Measurements from ENCODE around the gene ZFP91.

Gene ZFP91

GRCh38 chr11:58636587-58636986 lies 57.7 kb downstream of the ZFP91 start:
- DNase-seq (ENCODE audit: low spot score in 2 of 2) (peak in 1 of 2 donors; percentile 30), ATAC-seq (no peak)
- Mint-ChIP-seq H3K9me3 (no peaks in the 10 kb centered on the region), H3K36me3 (no peaks in the 10 kb centered on the region), H3K4me1 (peaks cover 15% of the 10 kb centered on the region), H3K4me3 (no peak overlapping the region), H3K27ac (no peak overlapping the region)

DNA sequence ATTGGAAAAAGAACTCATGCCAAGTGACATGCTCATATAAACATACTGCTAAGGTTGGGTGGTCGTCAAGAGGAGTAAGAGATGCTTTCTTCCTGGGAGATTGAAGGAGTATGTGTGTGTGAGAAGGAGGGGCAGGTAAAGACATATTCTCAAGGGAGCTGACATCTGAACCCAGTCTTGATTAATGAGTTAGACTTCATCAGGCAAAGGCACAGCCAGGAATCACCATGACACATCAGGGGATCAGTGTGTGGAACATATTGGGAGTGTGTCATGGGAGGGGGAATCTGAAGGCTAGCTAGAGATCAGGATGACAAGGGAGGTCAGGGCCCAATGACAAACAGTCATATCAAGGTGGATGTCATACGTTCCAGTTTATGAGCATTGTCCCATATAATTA lies 58.5 kb downstream of the ZFP91 start:
- H3K27ac Mint-ChIP-seq = no peak overlapping the region
- H3K36me3 Mint-ChIP-seq = no peaks in the 10 kb centered on the region
- no peak for ATAC-seq
- peaks cover 15% of the 10 kb centered on the region for H3K4me1 Mint-ChIP-seq
- no peaks in the 10 kb centered on the region for H3K9me3 Mint-ChIP-seq
- H3K4me3 Mint-ChIP-seq = no peak overlapping the region
- DNase-seq (ENCODE audit: low spot score in 2 of 2) = no peak

DNA sequence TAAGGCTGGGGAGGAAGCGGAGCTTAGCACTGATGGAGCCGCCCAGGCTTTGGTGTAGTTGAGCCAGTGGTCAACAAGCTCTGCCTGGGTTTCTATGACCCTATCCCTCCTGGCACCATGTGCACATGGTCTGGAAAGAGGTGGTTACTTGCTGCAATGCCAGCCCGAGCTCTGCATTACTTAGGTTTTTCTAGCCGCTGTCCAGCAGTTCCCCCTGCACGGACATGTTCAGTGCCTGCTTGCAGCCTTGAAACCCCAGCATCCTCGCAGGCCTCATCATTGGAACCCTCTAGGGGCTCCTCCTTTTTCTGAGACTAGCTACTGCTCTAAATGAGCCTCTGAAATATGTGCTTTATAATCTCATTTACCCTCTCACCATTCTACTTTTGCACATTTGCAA lies 60.2 kb downstream of the ZFP91 start:
- peak in 1 of 2 donors; percentile 41 for DNase-seq (ENCODE audit: low spot score in 2 of 2)
- Mint-ChIP-seq H3K27ac (no peak overlapping the region), H3K4me1 (peaks cover 15% of the 10 kb centered on the region), H3K4me3 (no peak overlapping the region), H3K36me3 (no peaks in the 10 kb centered on the region), H3K9me3 (no peaks in the 10 kb centered on the region)
- no peak for ATAC-seq

DNA sequence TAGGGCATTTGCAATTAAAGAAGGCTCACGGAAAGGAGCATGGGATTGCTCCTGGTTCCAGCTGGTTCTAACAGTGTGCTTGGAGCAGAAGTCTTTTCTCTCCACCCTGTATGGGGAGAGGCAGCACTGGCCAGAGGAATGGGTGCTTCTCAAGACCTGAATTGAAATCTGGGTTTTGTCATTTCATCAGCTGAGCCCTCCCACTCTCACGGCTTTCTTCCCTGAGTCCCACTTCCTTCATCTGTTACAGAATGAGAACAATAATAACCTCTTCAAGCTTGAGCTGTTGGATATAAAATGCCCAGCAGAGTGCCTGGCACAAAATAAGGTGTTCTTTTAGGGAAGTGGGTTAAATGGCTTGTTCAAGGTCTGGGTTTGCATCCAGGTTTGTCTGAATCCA lies 60.8 kb downstream of the ZFP91 start:
- Mint-ChIP-seq H3K4me1 (peaks cover 15% of the 10 kb centered on the region), H3K36me3 (no peaks in the 10 kb centered on the region), H3K27ac (peak overlapping the region; percentile 43), H3K4me3 (no peak overlapping the region), H3K9me3 (no peaks in the 10 kb centered on the region)
- DNase-seq (ENCODE audit: low spot score in 2 of 2) (no peak), ATAC-seq (no peak)

GRCh38 chr11:58640386-58641023 lies 61.6 kb downstream of the ZFP91 start:
- DNase-seq (ENCODE audit: low spot score in 2 of 2) = no peak
- no peak for ATAC-seq
- Mint-ChIP-seq H3K36me3 (no peaks in the 10 kb centered on the region), H3K4me1 (peaks cover 15% of the 10 kb centered on the region), H3K27ac (peak overlapping the region; percentile 43), H3K4me3 (no peak overlapping the region), H3K9me3 (no peaks in the 10 kb centered on the region)

- H3K27ac Mint-ChIP-seq = no peak overlapping the region
- H3K4me3 Mint-ChIP-seq = no peak overlapping the region
- H3K36me3 Mint-ChIP-seq = no peaks in the 10 kb centered on the region
- ATAC-seq = no peak
- H3K4me1 Mint-ChIP-seq = peaks cover 15% of the 10 kb centered on the region
- H3K9me3 Mint-ChIP-seq = no peaks in the 10 kb centered on the region
- no peak for DNase-seq (ENCODE audit: low spot score in 2 of 2)
Observed at GRCh38 chr11:58641341-58641740, 62.5 kb downstream of the ZFP91 start.

DNA sequence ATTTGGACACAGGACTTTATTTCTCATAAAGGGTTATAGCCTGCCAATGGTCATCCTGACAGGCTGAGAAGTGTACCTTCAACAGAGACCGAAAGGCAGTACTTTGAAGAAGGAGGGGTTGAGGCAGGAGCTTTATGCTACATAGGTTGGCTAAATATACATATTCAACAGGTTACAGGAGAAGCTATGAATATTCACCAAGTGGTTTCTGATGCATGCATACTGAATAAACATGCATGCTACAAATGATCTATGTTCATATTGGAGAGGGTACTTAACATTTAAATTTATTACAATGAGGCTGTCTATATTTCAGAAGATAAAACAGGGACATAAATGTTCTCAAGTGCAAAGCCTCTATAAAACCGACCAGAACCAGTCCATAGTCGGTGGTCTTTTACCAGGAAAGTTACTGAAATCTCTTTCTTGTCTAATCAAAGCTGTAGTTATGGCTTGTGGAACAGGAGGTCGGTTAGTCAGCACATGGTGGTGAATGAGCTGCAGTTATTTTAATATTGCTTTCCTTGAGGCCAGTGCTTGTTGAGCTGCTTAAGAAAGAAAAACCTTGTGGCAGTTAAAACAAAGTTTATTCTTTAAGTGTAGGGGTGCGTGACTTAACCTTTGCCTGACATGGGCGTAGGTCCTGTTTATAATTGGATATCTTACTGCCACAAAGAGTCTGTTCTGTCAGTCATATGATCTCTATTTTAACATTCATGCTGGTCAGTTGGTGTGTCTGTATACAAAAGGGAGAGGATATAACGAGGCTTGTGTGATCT lies 63.1 kb downstream of the ZFP91 start:
- ATAC-seq (no peak), DNase-seq (ENCODE audit: low spot score in 2 of 2) (no peak)
- no peak overlapping the region for H3K27ac Mint-ChIP-seq
- peaks cover 15% of the 10 kb centered on the region for H3K4me1 Mint-ChIP-seq
- H3K9me3 Mint-ChIP-seq = no peaks in the 10 kb centered on the region
- no peaks in the 10 kb centered on the region for H3K36me3 Mint-ChIP-seq
- no peak overlapping the region for H3K4me3 Mint-ChIP-seq

DNA sequence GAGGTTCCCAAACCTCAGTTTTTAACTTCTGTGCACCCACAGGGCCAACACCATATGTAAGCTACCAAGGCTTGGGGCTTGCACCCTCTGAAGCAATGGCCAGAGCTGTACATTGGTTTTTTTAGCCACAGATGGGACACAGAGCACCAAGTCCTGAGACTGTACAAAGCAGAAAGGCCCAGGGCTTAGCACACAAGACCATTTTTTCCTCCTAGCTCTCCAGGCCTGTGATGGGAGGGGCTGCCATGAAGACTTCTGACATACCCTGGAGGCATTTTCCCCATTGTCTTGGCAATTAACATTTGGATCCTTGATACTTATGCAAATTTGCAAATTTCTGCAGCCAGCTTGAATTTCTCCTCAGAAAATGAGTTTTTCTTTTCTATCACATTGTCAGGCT lies 67.0 kb downstream of the ZFP91 start:
- ATAC-seq (no peak), DNase-seq (ENCODE audit: low spot score in 2 of 2) (no peak)
- H3K9me3 Mint-ChIP-seq = no peaks in the 10 kb centered on the region
- H3K36me3 Mint-ChIP-seq = no peaks in the 10 kb centered on the region
- H3K27ac Mint-ChIP-seq = no peak overlapping the region
- H3K4me3 Mint-ChIP-seq = no peak overlapping the region
- peaks cover 6% of the 10 kb centered on the region for H3K4me1 Mint-ChIP-seq

- no peak overlapping the region for H3K27ac Mint-ChIP-seq
- no peak for DNase-seq (ENCODE audit: low spot score in 2 of 2)
- no peaks in the 10 kb centered on the region for H3K9me3 Mint-ChIP-seq
- no peak overlapping the region for H3K4me3 Mint-ChIP-seq
- no peaks in the 10 kb centered on the region for H3K4me1 Mint-ChIP-seq
- H3K36me3 Mint-ChIP-seq = peaks cover 4% of the 10 kb centered on the region
- ATAC-seq = peak; percentile 19
Observed at GRCh38 chr11:58647141-58647699, 68.4 kb downstream of the ZFP91 start.

- Mint-ChIP-seq H3K4me3 (no peak overlapping the region), H3K36me3 (peaks cover 4% of the 10 kb centered on the region), H3K4me1 (no peaks in the 10 kb centered on the region), H3K9me3 (no peaks in the 10 kb centered on the region), H3K27ac (no peak overlapping the region)
- ATAC-seq = no peak
- DNase-seq (ENCODE audit: low spot score in 2 of 2) = no peak
Observed at GRCh38 chr11:58647866-58648265, 69.0 kb downstream of the ZFP91 start.

GRCh38 chr11:58649623-58650022 lies 70.8 kb downstream of the ZFP91 start:
- Mint-ChIP-seq H3K4me1 (peaks cover 6% of the 10 kb centered on the region), H3K9me3 (no peaks in the 10 kb centered on the region), H3K4me3 (no peak overlapping the region), H3K27ac (no peak overlapping the region), H3K36me3 (peaks cover 4% of the 10 kb centered on the region)
- ATAC-seq = no peak
- DNase-seq (ENCODE audit: low spot score in 2 of 2) = no peak

GRCh38 chr11:58650496-58650895 lies 71.6 kb downstream of the ZFP91 start:
- Mint-ChIP-seq H3K36me3 (peaks cover 4% of the 10 kb centered on the region), H3K9me3 (no peaks in the 10 kb centered on the region), H3K4me3 (no peak overlapping the region), H3K27ac (no peak overlapping the region), H3K4me1 (peaks cover 6% of the 10 kb centered on the region)
- DNase-seq (ENCODE audit: low spot score in 2 of 2) = no peak
- no peak for ATAC-seq

DNA sequence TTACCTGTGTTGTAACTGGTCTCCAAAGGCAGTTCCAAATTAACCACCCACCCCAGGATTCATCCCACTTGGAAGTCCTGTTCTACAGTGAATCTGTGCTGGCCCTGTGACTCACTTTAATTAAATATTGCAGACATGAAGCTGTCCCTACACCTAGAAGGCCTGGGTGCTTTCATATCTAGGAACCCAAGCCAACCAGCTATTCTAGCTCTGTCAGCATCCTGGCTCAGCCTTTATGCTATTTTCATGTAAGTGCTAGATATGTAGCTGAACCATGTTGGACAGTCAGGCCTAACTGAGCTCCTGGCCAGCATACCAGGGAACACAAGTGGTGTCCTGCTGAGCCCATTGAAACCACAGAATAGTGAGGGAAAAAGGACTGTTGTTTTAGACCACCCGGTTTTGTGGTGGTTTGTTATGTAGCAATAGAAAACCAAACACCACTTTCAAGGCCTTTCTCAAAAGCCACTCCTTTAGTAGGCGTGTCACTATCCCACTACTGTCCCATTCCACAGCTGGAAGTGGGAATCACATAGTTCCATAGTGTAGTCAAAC lies 73.9 kb downstream of the ZFP91 start:
- Mint-ChIP-seq H3K4me3 (no peak overlapping the region), H3K4me1 (peaks cover 6% of the 10 kb centered on the region), H3K36me3 (peaks cover 4% of the 10 kb centered on the region), H3K9me3 (no peaks in the 10 kb centered on the region), H3K27ac (no peak overlapping the region)
- no peak for ATAC-seq
- no peak for DNase-seq (ENCODE audit: low spot score in 2 of 2)

DNA sequence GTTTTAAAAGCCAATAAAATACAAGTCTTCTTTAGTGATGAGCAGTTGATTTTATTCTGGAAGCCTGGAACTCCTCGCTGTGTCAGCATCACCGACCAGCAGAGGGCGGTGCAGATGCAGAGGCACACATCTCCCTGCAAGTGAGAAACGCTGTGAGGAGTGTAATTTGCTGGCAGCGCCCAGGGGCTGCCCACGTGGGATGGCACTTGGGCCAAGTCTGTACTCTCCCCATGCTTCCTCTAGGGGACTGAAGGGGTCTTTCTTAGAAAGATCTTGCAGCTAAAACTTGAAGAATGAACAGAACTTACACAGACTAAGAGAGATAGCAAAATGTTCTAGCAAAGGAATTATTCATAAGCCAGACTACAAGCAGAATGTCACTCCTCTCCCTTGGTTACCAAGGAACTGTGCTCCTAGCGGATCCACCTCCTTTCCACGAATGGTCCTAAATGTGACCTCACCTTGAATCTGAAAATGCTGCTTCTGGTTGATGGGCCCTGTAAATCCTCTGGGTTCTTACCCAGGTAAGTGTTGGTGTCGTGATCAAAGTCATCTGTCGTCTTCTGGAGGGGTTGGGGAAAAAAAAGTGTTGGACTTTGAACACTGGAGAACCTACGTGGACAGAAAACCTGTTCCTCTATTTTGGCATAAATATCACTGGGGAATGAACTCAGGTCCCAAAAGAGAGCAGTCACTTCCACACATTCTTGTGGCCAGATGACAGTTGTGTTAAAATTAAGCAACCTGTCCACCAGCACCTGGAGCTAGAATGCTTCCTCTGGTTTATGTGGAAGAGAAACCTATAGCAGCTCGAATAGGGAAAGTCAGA lies 75.4 kb downstream of the ZFP91 start:
- ATAC-seq (peak; percentile 95), DNase-seq (ENCODE audit: low spot score in 2 of 2) (peak; percentile 65 to 78)
- Mint-ChIP-seq H3K27ac (no peak overlapping the region), H3K4me1 (peaks cover 6% of the 10 kb centered on the region), H3K36me3 (peaks cover 4% of the 10 kb centered on the region), H3K4me3 (no peak overlapping the region), H3K9me3 (no peaks in the 10 kb centered on the region)

- Mint-ChIP-seq H3K27ac (no peak overlapping the region), H3K36me3 (peaks cover 4% of the 10 kb centered on the region), H3K9me3 (no peaks in the 10 kb centered on the region), H3K4me3 (no peak overlapping the region), H3K4me1 (peaks cover 6% of the 10 kb centered on the region)
- DNase-seq (ENCODE audit: low spot score in 2 of 2) (no peak), ATAC-seq (peak; percentile 69)
Observed at GRCh38 chr11:58654908-58655296, 76.0 kb downstream of the ZFP91 start.

Data from stimulated activated effector memory CD8-positive, alpha-beta T cell treated with anti-CD3 and anti-CD28 coated beads, Interleukin-12 subunit alpha, Interleukin-12 subunit beta, amount 100 ng/mL, for 72 hours (primary cell).